Smooth muscle cell (in vitro differentiated cells): ENCODE data around the gene STARD3. TPM values are rescaled to one million over a fixed set of nuclear protein-coding genes. Genes with fewer than 3 reads are reported as not detected.

Source experiments
- DNase-seq: peaks from one replicate; lab custom pipeline; 2025; ENCODE audit not compliant: unreplicated experiment; lab: John Stamatoyannopoulos, UW
- H2AFZ ChIP-seq: fragments of 200-600 bp; sonication (generic); 2 replicates; pipeline ENCODE4 v1.6.0; 2016; ENCODE audit warnings: antibody characterized with exemption, low read depth, mild to moderate bottlenecking
- H3F3A ChIP-seq: fragments of 200-600 bp; sonication (generic); 2 replicates; pipeline ENCODE4 v1.6.0; 2017; ENCODE audit warnings: antibody characterized with exemption, low read depth
- H3K27ac ChIP-seq: fragments of 200-600 bp; sonication (generic); 2 replicates; pipeline ENCODE4 v1.5.1; 2016; ENCODE audit warnings: low read depth, mild to moderate bottlenecking
- H3K27me3 ChIP-seq: fragments of 200-600 bp; sonication (generic); 2 replicates; pipeline ENCODE4 v1.6.1; 2016; ENCODE audit warnings: low read depth, mild to moderate bottlenecking
- H3K36me3 ChIP-seq: fragments of 200-600 bp; sonication (generic); 2 replicates; pipeline ENCODE4 v1.5.1; 2016; ENCODE audit warnings: low read depth
- H3K4me1 ChIP-seq: fragments of 200-600 bp; sonication (generic); 2 replicates; pipeline ENCODE4 v1.5.1; 2016; ENCODE audit warnings: low read depth
- H3K4me2 ChIP-seq: fragments of 200-600 bp; sonication (generic); 2 replicates; pipeline ENCODE4 v1.6.0; 2016; ENCODE audit warnings: mild to moderate bottlenecking
- H3K4me3 ChIP-seq: fragments of 200-600 bp; sonication (generic); 2 replicates; pipeline ENCODE4 v1.5.1; 2016; ENCODE audit warnings: mild to moderate bottlenecking
- H3K79me2 ChIP-seq: fragments of 200-600 bp; sonication (generic); 2 replicates; pipeline ENCODE4 v1.6.0; 2016; ENCODE audit warnings: low read depth, mild to moderate bottlenecking
- H3K9ac ChIP-seq: fragments of 200-600 bp; sonication (generic); 2 replicates; pipeline ENCODE4 v1.6.0; 2016; ENCODE audit warnings: low read depth
- H3K9me3 ChIP-seq: fragments of 200-600 bp; sonication (generic); replicated peaks from 2 replicates; pipeline ENCODE4 v1.5.1; 2016; ENCODE audit warnings: low read depth
- H4K20me1 ChIP-seq: fragments of 200-600 bp; sonication (generic); 2 replicates; pipeline ENCODE4 v1.6.0; 2016; ENCODE audit warnings: low read depth
- WGBS: methylation state at CpG from one replicate; pipeline ENCODE4 v1.1.7; 2016; ENCODE audit warnings: low lambda C conversion rate; 5-methylcytosine and 5-hydroxymethylcytosine counted together
- polyA plus RNA-seq: library from polyadenylated mRNA; unstranded; fragments of >200 nt; fragmentation: Nextera tagmentation; extraction: Ambion mirVana; gene quantifications from 2 replicates; pipeline ENCODE4 v1.2.1, GENCODE V29; 2016
- total RNA-seq: library from RNA; depleted of rRNA; stranded (reverse); fragments of >200 nt; gene quantifications from 2 replicates; pipeline ENCODE4 v1.2.3, GENCODE V29; 2014
- TF ChIP-seq, protein P1 (sequence below): fragments of 200-600 bp; sonication (generic); IDR thresholded peaks from 2 replicates; pipeline ENCODE4 v1.5.1; 2017; ENCODE audit warnings: borderline replicate concordance, mild to moderate bottlenecking, antibody characterized with exemption; ENCODE audit not compliant: insufficient read depth, poor library complexity, severe bottlenecking

STARD3 gene
- total and polyA plus RNA-seq, 2 experiments from 2014 or later: 37.5 to 53.3 TPM

DNA sequence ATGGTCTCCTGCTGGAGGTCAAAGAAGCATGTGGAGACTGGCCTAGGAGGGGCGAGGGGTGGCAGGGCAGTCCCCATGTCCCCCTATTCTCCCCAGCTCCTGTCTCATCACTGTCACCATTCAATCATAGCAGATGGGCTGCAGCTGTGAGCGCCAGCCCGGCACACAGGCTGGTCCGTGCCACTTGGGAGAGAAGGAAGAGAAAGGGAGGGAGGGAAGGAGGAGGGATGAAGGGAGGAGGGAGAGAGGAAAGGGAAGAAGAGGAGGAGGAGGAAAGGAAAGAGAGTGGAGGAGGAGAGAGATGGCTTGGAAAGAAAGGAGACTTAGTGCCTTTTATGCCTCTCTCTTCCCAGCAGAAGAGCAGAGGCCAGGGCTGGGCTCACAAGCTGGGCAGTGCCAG is 41.6 kb upstream of the STARD3 start:
- Histone ChIP-seq H3K36me3 (no peaks in the 10 kb centered on the region), H3K27ac (no peak overlapping the region), H3K4me1 (no peaks in the 10 kb centered on the region), H3K27me3 (peaks cover 99% of the 10 kb centered on the region), H3K79me2 (no peaks in the 10 kb centered on the region), H3K4me2 (no peak overlapping the region), H3K9ac (no peak overlapping the region), H2AFZ (no peak overlapping the region), H3K9me3 (no peaks in the 10 kb centered on the region), H4K20me1 (no peaks in the 10 kb centered on the region), H3K4me3 (no peak overlapping the region), H3F3A (no peaks in the 10 kb centered on the region)
- TF ChIP-seq, protein P1, sequence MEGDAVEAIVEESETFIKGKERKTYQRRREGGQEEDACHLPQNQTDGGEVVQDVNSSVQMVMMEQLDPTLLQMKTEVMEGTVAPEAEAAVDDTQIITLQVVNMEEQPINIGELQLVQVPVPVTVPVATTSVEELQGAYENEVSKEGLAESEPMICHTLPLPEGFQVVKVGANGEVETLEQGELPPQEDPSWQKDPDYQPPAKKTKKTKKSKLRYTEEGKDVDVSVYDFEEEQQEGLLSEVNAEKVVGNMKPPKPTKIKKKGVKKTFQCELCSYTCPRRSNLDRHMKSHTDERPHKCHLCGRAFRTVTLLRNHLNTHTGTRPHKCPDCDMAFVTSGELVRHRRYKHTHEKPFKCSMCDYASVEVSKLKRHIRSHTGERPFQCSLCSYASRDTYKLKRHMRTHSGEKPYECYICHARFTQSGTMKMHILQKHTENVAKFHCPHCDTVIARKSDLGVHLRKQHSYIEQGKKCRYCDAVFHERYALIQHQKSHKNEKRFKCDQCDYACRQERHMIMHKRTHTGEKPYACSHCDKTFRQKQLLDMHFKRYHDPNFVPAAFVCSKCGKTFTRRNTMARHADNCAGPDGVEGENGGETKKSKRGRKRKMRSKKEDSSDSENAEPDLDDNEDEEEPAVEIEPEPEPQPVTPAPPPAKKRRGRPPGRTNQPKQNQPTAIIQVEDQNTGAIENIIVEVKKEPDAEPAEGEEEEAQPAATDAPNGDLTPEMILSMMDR: no peak
- no peak for DNase-seq
- WGBS: 11% methylated on average over 4 of the region's 4 CpGs

DNA sequence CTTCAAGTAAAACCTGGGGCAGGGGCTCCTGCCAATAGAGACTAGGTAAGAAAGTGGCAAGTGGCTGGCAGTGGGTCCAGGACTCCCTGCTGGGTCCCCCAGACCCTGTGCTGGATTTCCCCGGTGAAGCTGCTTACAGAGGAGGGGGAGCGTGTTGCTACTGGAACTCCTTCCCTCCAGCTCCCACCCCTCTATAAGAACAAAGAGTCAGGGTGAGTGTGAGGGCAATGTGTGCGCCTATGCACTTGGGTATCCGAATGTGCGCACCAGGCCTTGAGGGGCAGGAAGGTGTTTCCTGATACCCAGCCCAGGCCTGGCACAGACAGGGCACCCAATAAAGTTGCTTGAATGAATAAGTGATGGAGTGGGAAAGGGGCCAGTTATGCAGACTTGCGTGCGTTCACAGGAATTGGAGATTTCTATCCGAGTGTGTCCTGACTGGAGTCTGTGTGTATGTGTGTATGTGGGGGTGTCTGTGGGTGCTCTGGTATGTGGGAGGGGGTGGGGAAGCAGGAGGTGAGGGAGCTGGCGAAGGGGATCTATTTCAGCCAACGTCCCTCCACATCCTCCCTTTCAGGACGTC is 40.9 kb upstream of the STARD3 start:
- Histone ChIP-seq H2AFZ (no peak overlapping the region), H3K4me2 (no peak overlapping the region), H3F3A (no peaks in the 10 kb centered on the region), H3K27ac (no peak overlapping the region), H3K9me3 (no peaks in the 10 kb centered on the region), H3K36me3 (no peaks in the 10 kb centered on the region), H3K79me2 (no peaks in the 10 kb centered on the region), H3K4me3 (no peak overlapping the region), H3K27me3 (peaks cover 99% of the 10 kb centered on the region), H3K4me1 (no peaks in the 10 kb centered on the region), H3K9ac (no peak overlapping the region), H4K20me1 (no peaks in the 10 kb centered on the region)
- no peak for DNase-seq
- WGBS: 21% methylated on average over 8 of the region's 11 CpGs
- TF ChIP-seq, protein P1: no peak

DNA sequence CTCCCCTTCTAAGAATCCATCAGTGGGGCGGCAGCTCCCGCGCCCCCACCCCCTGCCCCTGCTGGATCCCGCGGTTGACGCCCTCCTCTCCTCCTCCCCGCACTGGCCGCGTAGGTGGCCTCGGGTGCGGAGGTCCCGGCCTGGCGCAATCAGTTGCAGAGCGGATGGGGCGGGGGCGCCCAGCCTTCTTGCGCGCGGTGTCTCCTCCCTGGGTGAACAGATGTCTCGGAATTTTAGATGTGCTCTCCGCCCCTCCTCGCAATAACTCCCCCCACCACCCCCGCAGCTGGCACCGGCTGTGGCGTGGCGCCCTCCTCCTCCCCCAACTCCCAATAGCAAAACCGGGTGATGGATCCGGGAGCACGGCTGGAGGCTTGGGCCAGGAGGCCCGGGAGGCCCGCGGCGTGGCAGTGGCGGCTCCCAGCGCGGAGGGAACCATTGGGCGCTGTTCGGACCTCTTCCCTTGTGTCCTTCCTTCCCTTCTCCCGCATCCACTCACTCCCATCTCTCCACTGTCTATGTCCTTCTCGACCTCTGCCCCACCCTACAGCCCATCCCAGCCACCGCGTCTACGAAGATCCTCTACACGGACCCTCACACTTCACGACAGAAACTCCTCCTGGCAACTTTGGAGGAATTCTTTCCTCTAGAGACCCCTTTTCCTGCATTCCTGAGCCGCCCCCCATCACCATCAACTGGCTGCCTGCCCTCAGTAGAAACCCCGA is 40.2 kb upstream of the STARD3 start:
- Histone ChIP-seq H3K4me2 (no peak overlapping the region), H3K4me1 (no peaks in the 10 kb centered on the region), H3K4me3 (no peak overlapping the region), H2AFZ (no peak overlapping the region), H3K79me2 (no peaks in the 10 kb centered on the region), H3F3A (no peaks in the 10 kb centered on the region), H3K9me3 (no peaks in the 10 kb centered on the region), H3K27me3 (peaks cover 99% of the 10 kb centered on the region), H3K27ac (no peak overlapping the region), H3K9ac (no peak overlapping the region), H3K36me3 (no peaks in the 10 kb centered on the region), H4K20me1 (no peaks in the 10 kb centered on the region)
- DNase-seq: no peak
- WGBS: 4% methylated on average over 20 of the region's 47 CpGs
- TF ChIP-seq, protein P1: no peak
